CD4-positive, alpha-beta T cell treated with Interleukin-21 for 1 hour (primary cell): Measurements from ENCODE around the gene CDR2.
"Not testable (repeated sequence)": the region's sequence is repeated elsewhere in the genome, so short reads cannot be mapped to it uniquely, and the experiment has no call there.

Experiments
- DNase-seq: peaks from one replicate; pipeline ENCODE4 v3.0.0-alpha.2; 2020

Gene CDR2

DNA sequence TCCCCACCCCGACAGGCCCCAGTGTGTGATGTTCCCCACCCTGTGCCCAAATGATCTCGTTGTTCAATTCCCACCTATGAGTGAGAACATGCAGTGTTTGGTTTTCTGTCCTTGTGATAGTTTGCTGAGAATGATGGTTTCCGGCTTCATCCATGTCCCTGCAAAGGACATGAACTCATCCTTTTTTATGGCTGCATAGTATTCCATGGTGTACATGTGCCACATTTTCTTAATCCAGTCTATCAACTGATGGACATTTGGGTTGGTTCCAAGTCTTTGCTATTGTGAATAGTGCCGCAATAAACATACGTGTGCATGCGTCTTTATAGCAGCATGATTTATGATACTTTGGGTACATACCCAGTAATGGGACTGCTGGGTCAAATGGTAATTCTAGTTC, 23.4 kb downstream of the CDR2 start:
- not testable (repeated sequence) for DNase-seq

- no peak for DNase-seq
Observed at GRCh38 chr16:22348291-22348690, 26.1 kb downstream of the CDR2 start.

GRCh38 chr16:22347100-22347820, 27.2 kb downstream of the CDR2 start:
- DNase-seq = no peak

GRCh38 chr16:22346483-22346882, 27.9 kb downstream of the CDR2 start:
- no peak for DNase-seq

DNA sequence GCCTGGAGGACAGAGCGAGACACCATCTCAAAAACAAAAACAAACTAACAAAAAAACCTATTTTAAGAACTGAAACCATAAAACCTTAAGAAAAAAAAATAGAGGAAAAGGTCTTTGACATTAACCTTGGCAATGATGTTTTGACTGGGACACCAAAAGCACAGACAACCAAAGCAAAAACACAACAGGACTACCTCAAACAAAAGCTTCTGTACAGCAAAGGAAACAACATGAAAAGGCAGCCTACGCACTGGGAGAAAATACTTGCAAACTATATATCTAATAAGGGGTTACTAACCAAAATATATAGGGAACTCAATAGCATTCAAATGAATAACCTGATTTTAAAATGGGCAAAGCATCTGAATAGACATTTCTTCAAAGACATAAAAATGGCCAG, 32.3 kb downstream of the CDR2 start:
- DNase-seq = no peak

- no peak for DNase-seq
Observed at GRCh38 chr16:22340945-22341344, 33.5 kb downstream of the CDR2 start.

DNA sequence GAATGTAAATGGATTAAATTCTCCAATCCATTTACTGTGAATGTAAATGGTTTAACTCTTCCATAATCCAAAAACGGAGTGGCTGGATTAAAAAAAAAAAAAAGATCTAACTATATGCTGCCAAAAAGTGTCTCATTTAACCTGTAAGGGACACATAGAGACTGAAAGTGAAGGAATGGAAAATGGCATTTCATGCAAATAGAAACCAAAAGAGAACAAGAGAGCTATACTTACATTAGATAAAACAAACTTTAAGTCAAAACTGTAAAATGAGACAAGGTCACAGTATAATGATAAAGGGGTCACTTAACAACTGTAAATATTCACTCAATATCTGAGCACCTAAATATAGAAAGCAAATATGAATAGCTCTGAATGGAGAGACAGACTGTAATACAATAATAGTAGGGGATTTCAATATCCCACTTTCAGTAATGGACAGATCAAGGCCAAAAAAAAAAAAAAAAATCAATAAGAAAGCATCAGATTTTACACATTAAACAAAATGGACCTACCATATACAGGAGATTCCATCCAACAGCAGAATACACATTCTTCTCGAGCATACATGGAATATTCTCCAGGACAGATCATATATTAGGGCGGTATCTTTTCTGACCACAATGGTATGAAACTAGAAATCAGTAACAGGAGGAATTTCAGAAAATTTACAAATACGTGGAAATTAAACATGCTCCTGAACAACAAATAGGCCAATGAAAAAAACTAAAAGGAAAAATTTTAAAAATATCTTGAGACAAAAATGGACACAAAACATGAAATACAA, 36.4 kb downstream of the CDR2 start:
- no peak for DNase-seq

DNA sequence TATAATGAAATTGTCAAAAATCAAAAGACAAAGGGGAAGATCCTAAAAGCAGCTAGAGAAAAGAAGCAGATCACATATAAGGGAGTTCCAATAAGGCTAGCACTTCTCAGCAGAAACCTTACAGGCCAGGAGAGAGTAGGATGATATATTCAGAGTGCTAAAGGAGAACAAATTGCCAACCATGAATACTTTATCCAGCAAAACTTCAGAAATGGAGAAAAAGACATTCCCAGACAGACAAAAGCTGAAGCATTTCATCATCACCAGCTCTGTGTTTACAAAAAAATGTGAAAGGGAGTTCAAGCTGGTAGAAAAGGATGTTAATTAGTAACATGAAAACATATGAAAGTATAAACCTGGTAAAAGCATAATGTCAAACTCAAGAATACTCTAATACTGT, 37.4 kb downstream of the CDR2 start:
- no peak for DNase-seq

GRCh38 chr16:22336581-22336980, 37.8 kb downstream of the CDR2 start:
- DNase-seq = no peak

DNA sequence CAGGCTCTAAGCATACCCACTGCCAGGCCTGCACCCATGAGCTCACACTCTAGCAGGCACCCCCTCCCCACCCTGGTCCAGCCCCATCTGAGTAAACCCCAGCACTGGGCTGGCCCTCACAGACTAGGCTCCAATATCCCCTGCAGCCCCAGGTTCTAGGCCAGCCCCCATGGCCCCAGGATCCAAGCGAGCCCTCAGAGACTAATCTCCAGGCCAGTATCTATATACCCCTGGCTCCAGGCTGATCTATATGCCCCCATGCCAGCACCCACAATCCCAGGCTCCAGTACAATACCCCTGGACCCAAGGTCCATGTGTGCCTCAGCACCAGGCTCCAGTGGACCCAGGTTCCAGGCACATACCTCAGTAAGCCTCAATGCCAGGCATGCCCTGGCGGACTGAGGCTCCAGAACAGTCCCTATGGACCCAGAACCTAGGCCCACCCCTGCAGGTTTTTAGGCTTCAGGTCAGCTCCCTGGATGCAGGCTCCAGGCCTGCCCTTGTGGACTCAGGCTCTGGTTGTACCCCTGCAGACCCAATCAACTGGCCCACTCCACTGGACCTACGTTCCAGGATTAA, 38.7 kb downstream of the CDR2 start:
- DNase-seq = no peak

DNA sequence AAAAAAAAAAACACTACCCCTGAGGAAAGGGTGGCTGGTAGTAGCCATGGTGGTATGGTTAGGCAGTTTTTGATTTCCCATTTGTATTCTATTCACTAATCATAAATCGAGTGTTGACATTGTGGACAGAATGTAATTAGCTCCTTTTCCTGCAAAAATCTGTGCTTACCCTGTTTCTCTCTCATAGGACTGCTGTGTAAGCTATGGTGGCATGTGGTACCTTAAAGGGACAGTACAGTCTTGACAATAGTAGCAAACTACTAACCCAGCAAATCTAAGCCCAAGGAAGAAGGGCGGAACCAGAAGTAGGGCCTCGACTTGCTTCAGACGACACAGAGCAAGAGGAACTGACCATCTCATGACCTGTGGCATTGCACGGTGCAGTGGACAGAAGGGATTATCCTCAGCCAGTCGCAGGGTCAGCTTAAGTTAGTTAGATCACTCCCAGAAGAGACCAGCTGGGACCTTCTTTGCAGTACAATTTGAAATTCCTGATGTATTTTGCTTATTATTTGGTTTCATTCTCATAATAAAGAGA, 40.9 kb downstream of the CDR2 start:
- no peak for DNase-seq

DNA sequence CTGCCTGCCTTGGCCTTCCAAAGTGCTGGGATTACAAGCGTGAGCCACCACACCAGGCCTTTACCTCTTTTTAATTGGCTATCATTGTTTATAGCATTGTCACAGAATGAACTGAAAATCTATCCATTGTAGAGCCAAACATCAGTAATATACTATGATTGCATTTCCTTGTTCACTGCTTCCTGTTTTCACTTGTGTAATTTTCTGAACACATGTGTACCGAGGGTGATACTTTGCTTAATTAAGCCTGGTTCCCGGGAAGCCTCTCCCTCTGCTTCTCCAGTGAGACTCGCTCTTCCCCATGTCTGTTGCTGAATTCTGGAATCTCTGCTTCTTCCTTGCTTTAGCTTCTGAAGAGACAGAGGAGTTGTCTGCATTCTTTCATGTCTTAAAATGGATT, 44.1 kb downstream of the CDR2 start:
- DNase-seq = no peak

DNA sequence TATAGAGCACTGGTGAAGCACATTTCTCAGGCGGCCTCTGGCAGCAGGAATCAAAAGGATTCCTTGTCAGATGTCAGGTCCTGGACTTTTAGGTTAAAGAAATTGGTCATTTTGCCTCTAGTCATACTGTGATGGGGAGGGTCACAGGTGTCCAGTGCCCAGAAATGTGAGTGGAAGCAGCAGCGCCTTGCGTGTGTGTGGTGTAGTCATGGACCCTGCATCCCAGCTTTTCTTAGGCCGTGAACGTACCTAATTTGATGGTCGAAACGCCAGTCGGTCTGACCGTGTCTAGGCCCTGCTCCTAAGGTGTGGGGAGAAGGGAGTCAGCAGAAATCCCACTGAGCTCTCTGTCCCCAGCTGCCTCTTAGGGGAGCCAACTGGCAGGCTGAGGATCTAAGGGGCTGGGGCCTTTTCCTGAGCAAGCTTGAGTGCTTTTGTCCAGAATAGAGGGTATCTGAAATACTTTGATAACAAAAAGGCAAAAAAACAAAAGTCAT, 45.2 kb downstream of the CDR2 start:
- DNase-seq = no peak

GRCh38 chr16:22328081-22328725, 46.2 kb downstream of the CDR2 start:
- DNase-seq = no peak

GRCh38 chr16:22327446-22327775, 47.0 kb downstream of the CDR2 start:
- no peak for DNase-seq

DNA sequence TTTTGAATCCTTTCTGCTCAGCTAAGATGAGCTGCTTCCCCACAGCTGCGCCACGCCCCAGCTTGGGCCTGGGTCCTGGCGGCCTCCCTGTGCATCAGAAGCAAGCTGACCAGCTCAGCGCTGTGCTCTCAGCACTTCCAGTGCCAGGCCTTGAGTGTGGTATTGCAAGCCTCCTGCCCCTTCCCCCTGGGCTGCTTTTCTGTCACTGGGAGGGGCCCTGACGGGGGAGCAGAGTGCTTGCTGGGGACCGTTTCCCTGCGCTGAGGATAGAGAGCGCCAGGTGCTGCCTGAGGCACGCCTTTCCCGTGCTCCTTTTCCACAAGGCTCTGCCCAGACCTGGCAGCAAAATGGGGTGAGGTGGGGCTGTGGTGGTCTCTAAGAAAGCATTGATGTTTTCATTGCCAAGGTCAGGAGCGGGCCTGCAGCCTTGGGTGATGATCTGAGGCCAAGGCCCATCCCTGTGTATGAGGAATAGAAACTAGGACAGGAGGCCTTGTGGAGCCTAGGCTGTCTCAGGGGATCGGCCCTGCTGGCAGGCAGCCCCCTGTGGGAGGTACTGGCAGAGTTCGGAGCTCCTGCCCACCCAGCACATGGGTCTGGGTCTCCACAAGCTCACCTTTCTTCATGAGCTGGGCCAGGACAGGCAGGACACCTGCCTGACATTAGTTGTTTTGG, 47.5 kb downstream of the CDR2 start:
- DNase-seq = no peak

DNA sequence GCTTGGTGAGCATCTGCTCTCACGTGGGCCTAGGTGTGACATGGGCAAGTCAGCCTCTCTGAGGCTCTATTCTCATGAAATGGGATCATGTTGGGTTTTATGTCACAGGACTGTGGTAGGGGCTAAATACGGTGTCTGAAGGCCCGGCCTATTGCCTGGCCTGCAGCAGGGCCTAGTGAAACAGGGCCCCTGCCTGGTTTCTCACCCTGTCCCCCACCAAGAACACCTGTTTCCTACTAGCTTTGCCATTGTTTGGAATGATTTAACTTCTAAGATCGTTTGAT, 48.1 kb downstream of the CDR2 start:
- no peak for DNase-seq

- DNase-seq = no peak
Observed at GRCh38 chr16:22325598-22326368, 48.6 kb downstream of the CDR2 start.

GRCh38 chr16:22324787-22325597, 49.4 kb downstream of the CDR2 start:
- no peak for DNase-seq

DNA sequence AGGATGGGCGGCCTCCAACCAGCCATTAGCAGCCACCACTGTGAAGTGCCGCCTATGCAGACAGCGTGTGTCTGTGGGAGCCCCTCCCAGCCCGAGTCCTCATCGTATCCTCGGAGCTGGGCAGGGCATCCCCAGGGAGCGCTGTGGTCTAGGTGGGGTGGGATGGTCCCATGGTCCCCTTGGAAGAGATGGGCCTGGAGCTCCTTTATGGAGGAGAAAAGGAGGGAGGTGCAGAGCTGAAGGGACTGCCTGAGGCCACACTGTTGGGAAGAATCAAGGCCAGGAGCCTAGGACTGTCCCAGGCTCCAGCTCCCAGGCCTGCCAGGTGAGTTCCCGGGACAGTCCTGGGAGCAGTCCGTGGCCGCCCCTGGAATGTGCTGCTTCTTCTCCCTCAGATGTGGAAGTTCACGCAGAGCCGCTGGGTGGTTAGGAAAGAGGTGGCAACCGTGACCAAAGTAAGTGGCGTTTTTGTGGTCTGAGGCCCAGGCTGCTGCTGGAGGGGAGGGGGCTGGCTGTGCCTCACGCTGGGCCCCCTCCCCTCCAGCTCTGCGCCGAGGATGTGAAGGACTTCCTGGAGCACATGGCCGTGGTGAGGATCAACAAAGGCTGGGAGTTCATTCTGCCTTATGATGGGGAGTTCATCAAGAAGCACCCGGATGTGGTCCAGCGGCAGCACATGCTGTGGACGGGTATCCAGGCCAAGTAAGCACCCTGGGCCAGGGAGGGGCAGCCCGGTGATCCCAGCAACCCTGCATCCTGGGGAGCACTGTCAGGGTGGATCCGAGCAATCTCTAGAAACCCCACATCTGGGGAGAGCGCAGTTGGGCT, 50.2 kb downstream of the CDR2 start:
- no peak for DNase-seq
